ENCODE data around the gene CLTCL1. TPM values are rescaled to one million over a fixed set of nuclear protein-coding genes. Genes with fewer than 3 reads are reported as not detected.

Gene CLTCL1
- total RNA-seq, 1 donor from 2014 or later = 28.2 TPM

DNA sequence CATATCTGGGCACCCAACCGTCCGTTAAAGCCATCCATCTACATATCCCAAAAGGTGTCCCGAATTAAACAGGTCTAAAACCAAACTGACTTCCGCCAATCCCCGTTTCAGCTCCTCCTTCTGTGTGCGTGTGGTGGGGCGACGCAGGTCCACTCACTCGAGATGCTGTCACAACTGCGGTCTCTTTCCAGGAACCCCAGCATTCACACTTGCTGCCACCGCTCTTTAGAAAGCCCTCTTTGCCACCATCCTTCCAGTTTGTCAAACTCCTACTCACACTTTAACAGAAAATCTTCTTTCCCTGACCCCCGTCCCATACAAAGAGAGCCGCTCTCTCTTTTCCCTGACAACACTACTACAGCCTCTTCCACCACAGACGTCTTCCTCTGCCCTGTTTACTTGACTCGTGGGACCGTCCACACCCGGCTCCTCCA, 147.5 kb downstream of the CLTCL1 start:
- Histone ChIP-seq H3K36me3 (ENCODE audit: control insufficient read depth, insufficient read depth, low read length) (peaks cover 7% of the 10 kb centered on the region), H3K4me3 (ENCODE audit: low read depth, low read length) (peak overlapping the region; percentile 85), H3K27me3 (ENCODE audit: control insufficient read depth, insufficient read depth, low read length) (peaks cover 21% of the 10 kb centered on the region)
- no peak for DNase-seq (ENCODE audit: low read depth)
- TF ChIP-seq, protein P1, sequence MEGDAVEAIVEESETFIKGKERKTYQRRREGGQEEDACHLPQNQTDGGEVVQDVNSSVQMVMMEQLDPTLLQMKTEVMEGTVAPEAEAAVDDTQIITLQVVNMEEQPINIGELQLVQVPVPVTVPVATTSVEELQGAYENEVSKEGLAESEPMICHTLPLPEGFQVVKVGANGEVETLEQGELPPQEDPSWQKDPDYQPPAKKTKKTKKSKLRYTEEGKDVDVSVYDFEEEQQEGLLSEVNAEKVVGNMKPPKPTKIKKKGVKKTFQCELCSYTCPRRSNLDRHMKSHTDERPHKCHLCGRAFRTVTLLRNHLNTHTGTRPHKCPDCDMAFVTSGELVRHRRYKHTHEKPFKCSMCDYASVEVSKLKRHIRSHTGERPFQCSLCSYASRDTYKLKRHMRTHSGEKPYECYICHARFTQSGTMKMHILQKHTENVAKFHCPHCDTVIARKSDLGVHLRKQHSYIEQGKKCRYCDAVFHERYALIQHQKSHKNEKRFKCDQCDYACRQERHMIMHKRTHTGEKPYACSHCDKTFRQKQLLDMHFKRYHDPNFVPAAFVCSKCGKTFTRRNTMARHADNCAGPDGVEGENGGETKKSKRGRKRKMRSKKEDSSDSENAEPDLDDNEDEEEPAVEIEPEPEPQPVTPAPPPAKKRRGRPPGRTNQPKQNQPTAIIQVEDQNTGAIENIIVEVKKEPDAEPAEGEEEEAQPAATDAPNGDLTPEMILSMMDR (IDR thresholded peaks at IDR 0.05; ENCODE audit: insufficient read depth, low read length, poor library complexity, severe bottlenecking) = no peak

DNA sequence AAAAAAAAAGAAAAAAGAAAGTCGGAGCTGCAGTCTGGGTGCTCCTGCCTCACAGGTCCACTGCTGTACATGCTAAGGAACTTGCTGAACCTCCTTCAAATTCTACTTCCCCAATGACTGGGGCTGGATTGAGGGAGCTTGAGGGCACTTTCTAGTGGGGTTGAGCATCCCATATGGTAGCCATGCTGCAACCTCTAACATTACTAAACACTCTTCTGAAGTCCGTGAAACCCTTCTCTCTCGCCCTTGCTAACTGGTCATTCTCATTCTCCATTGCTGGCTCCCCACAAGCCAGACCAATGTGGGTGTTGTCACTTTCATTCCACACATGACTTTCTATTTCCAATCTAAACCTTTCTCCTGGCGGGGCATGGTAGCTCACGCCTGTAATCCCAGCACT, 148.3 kb downstream of the CLTCL1 start:
- Histone ChIP-seq H3K27me3 (ENCODE audit: control insufficient read depth, insufficient read depth, low read length) (peaks cover 13% of the 10 kb centered on the region), H3K4me3 (ENCODE audit: low read depth, low read length) (no peak overlapping the region), H3K36me3 (ENCODE audit: control insufficient read depth, insufficient read depth, low read length) (peaks cover 7% of the 10 kb centered on the region)
- TF ChIP-seq, protein P1 (IDR thresholded peaks at IDR 0.05; ENCODE audit: insufficient read depth, low read length, poor library complexity, severe bottlenecking) = no peak
- DNase-seq (ENCODE audit: low read depth) = no peak

DNA sequence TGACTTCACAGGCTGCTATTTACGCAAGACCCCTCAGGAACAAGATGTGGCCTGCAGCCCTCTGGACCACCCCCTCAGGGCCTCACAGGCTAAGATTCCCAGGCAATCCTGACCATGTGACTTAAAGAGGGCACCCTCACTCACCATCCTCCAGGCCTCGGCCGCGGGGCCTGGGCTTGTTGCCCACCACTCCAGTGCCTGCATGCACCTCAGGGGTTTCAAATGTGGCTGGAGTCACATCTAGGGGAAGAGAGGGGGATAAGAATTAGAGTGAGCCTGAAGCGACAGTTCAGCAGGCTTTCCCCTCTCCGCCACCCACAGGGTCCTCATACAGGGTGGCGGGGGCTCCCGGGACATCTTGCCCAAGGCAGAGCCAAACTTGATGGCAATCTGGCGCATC, 149.1 kb downstream of the CLTCL1 start:
- Histone ChIP-seq H3K4me3 (ENCODE audit: low read depth, low read length) (no peak overlapping the region), H3K27me3 (ENCODE audit: control insufficient read depth, insufficient read depth, low read length) (peaks cover 5% of the 10 kb centered on the region), H3K36me3 (ENCODE audit: control insufficient read depth, insufficient read depth, low read length) (peaks cover 7% of the 10 kb centered on the region)
- no peak for DNase-seq (ENCODE audit: low read depth)
- TF ChIP-seq, protein P1 (IDR thresholded peaks at IDR 0.05; ENCODE audit: insufficient read depth, low read length, poor library complexity, severe bottlenecking) = no peak

GRCh38 chr22:19139974-19140373, 151.5 kb downstream of the CLTCL1 start:
- TF ChIP-seq, protein P1 (IDR thresholded peaks at IDR 0.05; ENCODE audit: insufficient read depth, low read length, poor library complexity, severe bottlenecking) = no peak
- Histone ChIP-seq H3K36me3 (ENCODE audit: control insufficient read depth, insufficient read depth, low read length) (peaks cover 7% of the 10 kb centered on the region), H3K27me3 (ENCODE audit: control insufficient read depth, insufficient read depth, low read length) (no peaks in the 10 kb centered on the region), H3K4me3 (ENCODE audit: low read depth, low read length) (no peak overlapping the region)
- DNase-seq (ENCODE audit: low read depth) = no peak

GRCh38 chr22:19139001-19139356, 152.5 kb downstream of the CLTCL1 start:
- H3K27me3 ChIP-seq (ENCODE audit: control insufficient read depth, insufficient read depth, low read length) = no peaks in the 10 kb centered on the region
- no peak overlapping the region for H3K4me3 ChIP-seq (ENCODE audit: low read depth, low read length)
- DNase-seq (ENCODE audit: low read depth) = no peak
- TF ChIP-seq, protein P1 (IDR thresholded peaks at IDR 0.05; ENCODE audit: insufficient read depth, low read length, poor library complexity, severe bottlenecking) = no peak
- peaks cover 7% of the 10 kb centered on the region for H3K36me3 ChIP-seq (ENCODE audit: control insufficient read depth, insufficient read depth, low read length)

DNA sequence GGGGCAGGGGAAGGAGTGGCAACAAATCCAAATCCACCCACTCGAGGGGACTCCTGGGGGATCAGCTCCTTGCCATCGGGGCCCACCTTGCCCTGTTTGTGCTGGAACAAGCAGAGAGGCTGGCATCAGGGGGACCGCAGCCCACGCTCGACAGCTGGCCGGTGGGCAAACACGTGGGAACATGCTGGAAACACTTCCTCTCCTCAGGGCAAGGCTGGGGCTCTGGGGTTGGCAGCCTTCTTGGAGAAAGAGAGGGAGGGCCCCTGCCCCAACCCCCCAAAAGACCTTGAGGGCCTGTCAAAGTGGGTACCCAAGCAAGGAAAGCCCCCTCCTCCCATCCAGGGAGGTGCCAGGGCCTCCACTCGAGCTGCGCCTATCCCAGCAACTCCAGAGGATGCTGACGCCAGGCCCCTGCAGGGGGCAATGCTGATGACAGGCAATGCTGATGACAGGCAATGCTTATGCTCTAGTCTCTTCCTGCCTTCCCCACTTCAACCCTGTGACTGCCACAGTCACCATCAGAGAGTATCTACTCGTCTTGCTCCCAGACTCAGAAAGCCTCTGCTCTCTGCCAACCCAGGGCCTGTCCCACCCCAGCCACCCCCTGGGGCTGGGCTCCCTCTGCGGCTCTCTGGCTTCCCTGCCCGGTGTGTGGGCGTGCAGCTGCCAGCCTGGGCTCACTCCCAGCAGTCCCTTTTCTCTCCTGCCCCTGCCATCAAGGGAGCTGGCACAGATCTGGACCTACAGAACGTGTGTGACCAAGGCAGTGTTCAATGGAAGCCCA, 153.1 kb downstream of the CLTCL1 start:
- Histone ChIP-seq H3K36me3 (ENCODE audit: control insufficient read depth, insufficient read depth, low read length) (peaks cover 7% of the 10 kb centered on the region), H3K27me3 (ENCODE audit: control insufficient read depth, insufficient read depth, low read length) (no peaks in the 10 kb centered on the region), H3K4me3 (ENCODE audit: low read depth, low read length) (no peak overlapping the region)
- TF ChIP-seq, protein P1 (IDR thresholded peaks at IDR 0.05; ENCODE audit: insufficient read depth, low read length, poor library complexity, severe bottlenecking) = no peak
- DNase-seq (ENCODE audit: low read depth) = no peak
